PC-3 (cell line): Measurements from ENCODE around the gene CBLN1.

Source experiments
- CTCF ChIP-seq: fragments of 300-600 bp; sonication (generic); conservative IDR thresholded peaks from 2 replicates; pipeline ENCODE4 v1.5.1; 2017; ENCODE audit warnings: antibody characterized with exemption, low read depth, mild to moderate bottlenecking, low read length
- EZH2 ChIP-seq: fragments of 300-600 bp; sonication (generic); IDR thresholded peaks from one replicate; pipeline ENCODE4 v1.6.1; 2017; ENCODE audit warnings: antibody characterized with exemption, mild to moderate bottlenecking, low read length; ENCODE audit not compliant: unreplicated experiment

DNA sequence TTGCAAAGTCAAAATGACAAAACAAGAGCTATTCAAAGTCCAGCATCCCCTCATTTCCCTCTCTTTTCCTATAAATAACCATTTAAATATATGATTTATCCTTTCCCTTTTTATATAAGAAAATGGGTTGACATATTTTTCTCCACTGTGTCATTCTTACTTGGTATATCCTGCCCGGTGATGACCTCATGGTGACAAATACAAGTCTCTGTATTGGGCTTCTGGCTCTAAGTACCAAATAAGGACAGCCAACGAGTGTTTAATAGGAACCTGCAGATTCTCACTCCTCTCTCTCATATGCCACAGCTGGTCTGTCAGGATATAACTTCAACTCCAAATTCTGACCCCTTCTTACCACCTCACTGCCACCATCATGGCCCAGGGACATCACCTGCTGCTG is 25.5 kb upstream of the CBLN1 start:
- TF ChIP-seq EZH2: no peak
- no peak for TF ChIP-seq CTCF
